HepG2 (cell line): ENCODE results near the gene TNS4. TPM values are rescaled to one million over a fixed set of nuclear protein-coding genes. Genes with fewer than 3 reads are reported as not detected.
A peak's percentile ranks its signal among the peaks of the same experiment; 100 is the strongest.

Experiments used
- FIP1L1 ChIP-seq: fragments of 200-400 bp; formaldehyde crosslinking; IDR thresholded peaks from 2 replicates; pipeline ENCODE4 v1.6.1; 2018; ENCODE audit warnings: low read depth, mild to moderate bottlenecking, low read length, moderate library complexity, borderline replicate concordance; ENCODE audit not compliant: insufficient read depth
- FOXO1 ChIP-seq: sonication (generic); formaldehyde crosslinking; IDR thresholded peaks from 2 replicates; pipeline ENCODE4 v1.4.0; 2020; ENCODE audit warnings: missing genetic modification reagents
- FUBP1 ChIP-seq: sonication (generic); formaldehyde crosslinking; IDR thresholded peaks from 2 replicates; pipeline ENCODE4 v1.5.1; 2020; ENCODE audit warnings: missing genetic modification reagents, mild to moderate bottlenecking, borderline replicate concordance
- NFYB ChIP-seq: sonication (generic); formaldehyde crosslinking; IDR thresholded peaks from 2 replicates; pipeline ENCODE4 v1.4.0; 2020; ENCODE audit warnings: missing genetic modification reagents
- NR2C2 ChIP-seq: sonication (generic); formaldehyde crosslinking; IDR thresholded peaks from 2 replicates; pipeline ENCODE4 v1.4.0; 2020; ENCODE audit warnings: missing genetic modification reagents, mild to moderate bottlenecking, moderate library complexity, borderline replicate concordance
- PAF1 ChIP-seq: IDR thresholded peaks from 2 replicates; pipeline ENCODE4 v1.6.1; 2016; ENCODE audit warnings: missing genetic modification reagents, missing compliant biosample characterization
- RARA ChIP-seq: IDR thresholded peaks from 2 replicates; pipeline ENCODE4 v1.6.1; 2016; ENCODE audit warnings: missing genetic modification reagents, missing compliant biosample characterization
- TCF7L2 ChIP-seq: IDR thresholded peaks from 2 replicates; pipeline ENCODE4 v1.6.1; 2011; ENCODE audit warnings: mild to moderate bottlenecking, low read depth, low read length, moderate library complexity
- ZFP1 ChIP-seq: IDR thresholded peaks from 2 replicates; pipeline ENCODE4 v1.6.1; 2016
- ZFP36L1 ChIP-seq: sonication (generic); formaldehyde crosslinking; IDR thresholded peaks from 2 replicates; pipeline ENCODE4 v1.8.0; 2022; ENCODE audit warnings: mild to moderate bottlenecking, missing genetic modification reagents, moderate library complexity
- ZNF138 ChIP-seq: sonication (generic); formaldehyde crosslinking; IDR thresholded peaks from 2 replicates; pipeline ENCODE4 v1.5.0; 2020; ENCODE audit warnings: mild to moderate bottlenecking, low read depth, missing genetic modification reagents
- ZNF331 ChIP-seq: sonication (generic); formaldehyde crosslinking; IDR thresholded peaks from 2 replicates; pipeline ENCODE4 v1.4.0; 2020; ENCODE audit warnings: missing genetic modification reagents
- ZNF510 ChIP-seq: sonication (generic); formaldehyde crosslinking; IDR thresholded peaks from 2 replicates; pipeline ENCODE4 v1.4.0; 2020; ENCODE audit warnings: low read depth, mild to moderate bottlenecking, missing genetic modification reagents
- ZSCAN25 ChIP-seq: sonication (generic); formaldehyde crosslinking; IDR thresholded peaks from 2 replicates; pipeline ENCODE4 v1.8.0; 2022; ENCODE audit warnings: mild to moderate bottlenecking, missing genetic modification reagents
- polyA plus RNA-seq, 8 experiments: library from polyadenylated mRNA; depleted of rRNA in 3 of 8; stranded (reverse) in 7 of 8; unstranded in 1 of 8; fragments of >200 nt; fragmentation: Illumina TruSeq in 4 of 8; extraction: Trizol in 4 of 8; gene quantifications; 2 replicates each; pipeline versions ENCODE4 v1.2.1 to v1.2.3, GENCODE V29; 2011 to 2016; ENCODE audit warnings: low read depth in 4 of 8, missing spikeins in 1 of 8, mixed read lengths in 1 of 8; ENCODE audit not compliant: insufficient read depth in 1 of 8
- total RNA-seq, 5 experiments: library from RNA; depleted of rRNA; stranded (reverse); fragments of >200 nt; fragmentation: Illumina TruSeq; extraction: Trizol; gene quantifications; 2 replicates each; pipeline ENCODE4 v1.2.3, GENCODE V29; 2016; ENCODE audit warnings: low read depth in 1 of 5
- TF ChIP-seq, protein P1 (sequence below): IDR thresholded peaks from 2 replicates; pipeline ENCODE4 v1.6.1; 2016; ENCODE audit warnings: mild to moderate bottlenecking, missing biosample characterization, missing genetic modification reagents
- TF ChIP-seq, protein P2 (sequence below): sonication (generic); formaldehyde crosslinking; IDR thresholded peaks from 2 replicates; pipeline ENCODE4 v1.4.0; 2020; ENCODE audit warnings: missing genetic modification reagents; ENCODE audit errors: not compliant biosample characterization
- TF ChIP-seq, protein P3 (sequence below): sonication (generic); formaldehyde crosslinking; IDR thresholded peaks from 2 replicates; pipeline ENCODE4 v1.5.1; 2020; ENCODE audit warnings: mild to moderate bottlenecking, moderate library complexity, missing genetic modification reagents
- TF ChIP-seq, protein P4 (sequence below): IDR thresholded peaks from 2 replicates; pipeline ENCODE4 v1.6.1; 2016

TNS4 gene
- total and polyA plus RNA-seq, 2 of the 13 experiments (the other 11 are each of a cell fraction or from before 2014, with no cell fraction given), result 0.58 to 2.1 TPM

DNA sequence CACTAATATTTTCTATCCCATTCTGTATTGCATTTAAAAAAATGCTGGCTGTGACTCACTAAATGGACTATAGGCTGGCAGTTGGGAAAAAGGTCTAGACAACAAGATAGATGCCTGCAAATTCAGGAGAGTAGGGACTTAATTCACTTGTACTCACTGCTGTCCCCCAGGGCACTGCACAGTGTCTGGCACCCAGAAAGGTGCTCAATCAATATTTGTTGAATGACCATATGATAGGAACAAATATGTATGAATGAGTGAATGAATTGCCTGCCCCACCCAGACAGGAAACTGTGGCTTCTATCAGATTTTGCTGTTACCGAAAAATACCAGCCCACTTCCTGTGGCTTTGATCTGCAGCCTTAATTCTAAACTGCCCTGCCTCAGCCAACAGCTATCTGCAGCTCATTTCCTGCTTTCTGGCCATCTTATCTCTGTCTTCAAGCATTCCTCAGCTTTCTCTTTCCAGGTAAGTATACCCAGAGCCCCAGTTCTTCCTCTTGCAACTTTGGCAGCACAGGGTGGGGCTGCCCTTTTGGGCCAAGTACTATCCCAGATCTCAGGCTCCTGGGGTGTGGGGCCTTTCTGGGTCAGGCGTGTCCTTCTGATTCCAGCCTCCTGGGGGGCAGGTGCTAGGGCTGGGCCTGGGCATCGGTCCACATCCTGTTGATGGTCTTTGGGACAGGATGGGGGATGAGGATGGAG lies 15.3 kb upstream of the TNS4 start (continued):
- TF ChIP-seq, protein P1, sequence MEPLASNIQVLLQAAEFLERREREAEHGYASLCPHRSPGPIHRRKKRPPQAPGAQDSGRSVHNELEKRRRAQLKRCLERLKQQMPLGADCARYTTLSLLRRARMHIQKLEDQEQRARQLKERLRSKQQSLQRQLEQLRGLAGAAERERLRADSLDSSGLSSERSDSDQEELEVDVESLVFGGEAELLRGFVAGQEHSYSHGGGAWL (CRISPR knock-in tag), result no peak
- no peak for TF ChIP-seq ZNF138 (CRISPR knock-in tag)
- TF ChIP-seq FUBP1, result no peak
- no peak for TF ChIP-seq NFYB (CRISPR knock-in tag)
- TF ChIP-seq ZFP1 (CRISPR knock-in tag), result no peak
- TF ChIP-seq, protein P2, sequence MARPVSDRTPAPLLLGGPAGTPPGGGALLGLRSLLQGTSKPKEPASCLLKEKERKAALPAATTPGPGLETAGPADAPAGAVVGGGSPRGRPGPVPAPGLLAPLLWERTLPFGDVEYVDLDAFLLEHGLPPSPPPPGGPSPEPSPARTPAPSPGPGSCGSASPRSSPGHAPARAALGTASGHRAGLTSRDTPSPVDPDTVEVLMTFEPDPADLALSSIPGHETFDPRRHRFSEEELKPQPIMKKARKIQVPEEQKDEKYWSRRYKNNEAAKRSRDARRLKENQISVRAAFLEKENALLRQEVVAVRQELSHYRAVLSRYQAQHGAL (CRISPR knock-in tag), result no peak
- TF ChIP-seq ZNF510 (CRISPR knock-in tag), result no peak
- no peak for TF ChIP-seq NR2C2 (CRISPR knock-in tag)
- no peak for TF ChIP-seq ZSCAN25
- no peak for TF ChIP-seq ZNF331
- TF ChIP-seq RARA (CRISPR knock-in tag), result peak; percentile 65; the same call in 1 of the 2 replicates
- TF ChIP-seq ZFP36L1 (CRISPR knock-in tag), result no peak
- TF ChIP-seq, protein P3, sequence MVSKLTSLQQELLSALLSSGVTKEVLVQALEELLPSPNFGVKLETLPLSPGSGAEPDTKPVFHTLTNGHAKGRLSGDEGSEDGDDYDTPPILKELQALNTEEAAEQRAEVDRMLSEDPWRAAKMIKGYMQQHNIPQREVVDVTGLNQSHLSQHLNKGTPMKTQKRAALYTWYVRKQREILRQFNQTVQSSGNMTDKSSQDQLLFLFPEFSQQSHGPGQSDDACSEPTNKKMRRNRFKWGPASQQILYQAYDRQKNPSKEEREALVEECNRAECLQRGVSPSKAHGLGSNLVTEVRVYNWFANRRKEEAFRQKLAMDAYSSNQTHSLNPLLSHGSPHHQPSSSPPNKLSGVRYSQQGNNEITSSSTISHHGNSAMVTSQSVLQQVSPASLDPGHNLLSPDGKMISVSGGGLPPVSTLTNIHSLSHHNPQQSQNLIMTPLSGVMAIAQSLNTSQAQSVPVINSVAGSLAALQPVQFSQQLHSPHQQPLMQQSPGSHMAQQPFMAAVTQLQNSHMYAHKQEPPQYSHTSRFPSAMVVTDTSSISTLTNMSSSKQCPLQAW, result no peak
- no peak for TF ChIP-seq PAF1 (CRISPR knock-in tag)
- no peak for TF ChIP-seq TCF7L2
- TF ChIP-seq FIP1L1, result no peak
- TF ChIP-seq, protein P4, sequence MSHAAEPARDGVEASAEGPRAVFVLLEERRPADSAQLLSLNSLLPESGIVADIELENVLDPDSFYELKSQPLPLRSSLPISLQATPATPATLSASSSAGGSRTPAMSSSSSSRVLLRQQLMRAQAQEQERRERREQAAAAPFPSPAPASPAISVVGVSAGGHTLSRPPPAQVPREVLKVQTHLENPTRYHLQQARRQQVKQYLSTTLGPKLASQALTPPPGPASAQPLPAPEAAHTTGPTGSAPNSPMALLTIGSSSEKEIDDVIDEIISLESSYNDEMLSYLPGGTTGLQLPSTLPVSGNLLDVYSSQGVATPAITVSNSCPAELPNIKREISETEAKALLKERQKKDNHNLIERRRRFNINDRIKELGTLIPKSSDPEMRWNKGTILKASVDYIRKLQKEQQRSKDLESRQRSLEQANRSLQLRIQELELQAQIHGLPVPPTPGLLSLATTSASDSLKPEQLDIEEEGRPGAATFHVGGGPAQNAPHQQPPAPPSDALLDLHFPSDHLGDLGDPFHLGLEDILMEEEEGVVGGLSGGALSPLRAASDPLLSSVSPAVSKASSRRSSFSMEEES, result peak; percentile 59; the same call in 1 of the 2 replicates
- TF ChIP-seq FOXO1 (CRISPR knock-in tag), result no peak
